H9 (cell line): ENCODE results near the gene MOSMO. TPM values are rescaled to one million over a fixed set of nuclear protein-coding genes. Genes with fewer than 3 reads are reported as not detected.
"Not testable (repeated sequence)": the region's sequence is repeated elsewhere in the genome, so short reads cannot be mapped to it uniquely, and the experiment has no call there.

Experiments
- DNase-seq: peaks from one replicate; pipeline ENCODE4 v3.0.0-alpha.2; 2017
- H2AFZ ChIP-seq: one replicate; pipeline ENCODE4 v1.6.1; 2013; ENCODE audit warnings: mild to moderate bottlenecking, low read length, control low read depth, moderate library complexity
- H2AK5ac ChIP-seq: 2 replicates; pipeline ENCODE4 v1.6.1; 2013; ENCODE audit warnings: low read length, control low read depth, mixed read lengths; ENCODE audit not compliant: insufficient read length
- H2BK120ac ChIP-seq: one replicate; pipeline ENCODE4 v1.6.1; 2013; ENCODE audit warnings: low read depth, mild to moderate bottlenecking, low read length, control low read depth, inconsistent platforms; ENCODE audit not compliant: poor library complexity, severe bottlenecking
- H2BK12ac ChIP-seq: 2 replicates; pipeline ENCODE4 v1.6.1; 2013; ENCODE audit warnings: low read length, control low read depth, mixed read lengths, low read depth; ENCODE audit not compliant: insufficient read length
- H2BK15ac ChIP-seq: 2 replicates; pipeline ENCODE4 v1.6.1; 2013; ENCODE audit warnings: low read depth, low read length, control low read depth
- H2BK20ac ChIP-seq: one replicate; pipeline ENCODE4 v1.6.1; 2013; ENCODE audit warnings: low read depth, mild to moderate bottlenecking, low read length, control low read depth, inconsistent platforms; ENCODE audit not compliant: poor library complexity, severe bottlenecking
- H2BK5ac ChIP-seq: 2 replicates; pipeline ENCODE4 v1.6.1; 2013; ENCODE audit warnings: low read length, control low read depth, mixed read lengths; ENCODE audit not compliant: insufficient read length
- H3K14ac ChIP-seq: 2 replicates; pipeline ENCODE4 v1.6.1; 2013; ENCODE audit warnings: low read length, control low read depth; ENCODE audit not compliant: insufficient read depth
- H3K18ac ChIP-seq: 2 replicates; pipeline ENCODE4 v1.6.1; 2013; ENCODE audit warnings: low read depth, mild to moderate bottlenecking, mixed read lengths, low read length, control low read depth; ENCODE audit not compliant: insufficient read length
- H3K23ac ChIP-seq: 2 replicates; pipeline ENCODE4 v1.6.1; 2013; ENCODE audit warnings: low read length, control low read depth, mixed read lengths, low read depth; ENCODE audit not compliant: insufficient read length
- H3K23me2 ChIP-seq: 2 replicates; pipeline ENCODE4 v1.6.1; 2013; ENCODE audit warnings: low read depth, mild to moderate bottlenecking, mixed read lengths, low read length, control low read depth; ENCODE audit not compliant: insufficient read length, poor library complexity, severe bottlenecking
- H3K27ac ChIP-seq: 2 replicates; pipeline ENCODE4 v1.5.1; 2013; ENCODE audit warnings: low read length, control low read depth, mixed read lengths, low read depth; ENCODE audit not compliant: insufficient read length
- H3K27me3 ChIP-seq: 2 replicates; pipeline ENCODE4 v1.6.1; 2013; ENCODE audit warnings: low read length, control low read depth, inconsistent platforms; ENCODE audit not compliant: insufficient read depth
- H3K4ac ChIP-seq: 2 replicates; pipeline ENCODE4 v1.6.1; 2013; ENCODE audit warnings: low read depth, mild to moderate bottlenecking, control low read depth, inconsistent platforms, low read length, moderate library complexity
- H3K4me1 ChIP-seq: 2 replicates; pipeline ENCODE4 v1.6.1; 2013; ENCODE audit warnings: low read length, control low read depth, inconsistent platforms; ENCODE audit not compliant: insufficient read depth
- H3K4me2 ChIP-seq: 2 replicates; pipeline ENCODE4 v1.6.1; 2013; ENCODE audit warnings: low read length, control low read depth, mixed read lengths; ENCODE audit not compliant: insufficient read length, insufficient read depth
- H3K56ac ChIP-seq: 2 replicates; pipeline ENCODE4 v1.6.1; 2013; ENCODE audit warnings: low read depth, mild to moderate bottlenecking, mixed read lengths, low read length, control low read depth; ENCODE audit not compliant: insufficient read length
- H3K79me1 ChIP-seq: 2 replicates; pipeline ENCODE4 v1.6.1; 2013; ENCODE audit warnings: low read depth, mild to moderate bottlenecking, moderate library complexity, low read length, control low read depth, inconsistent platforms; ENCODE audit not compliant: insufficient read depth, poor library complexity, severe bottlenecking
- H3K79me2 ChIP-seq: 2 replicates; pipeline ENCODE4 v1.6.1; 2013; ENCODE audit warnings: low read length, control low read depth, inconsistent platforms; ENCODE audit not compliant: insufficient read depth
- H3K9ac ChIP-seq: 2 replicates; pipeline ENCODE4 v1.6.1; 2013; ENCODE audit warnings: low read length, control low read depth, mixed read lengths; ENCODE audit not compliant: insufficient read length; ENCODE audit errors: extremely low read depth
- H3K9me3 ChIP-seq: one replicate; pipeline ENCODE4 v1.6.1; 2013; ENCODE audit warnings: low read depth, low read length, inconsistent platforms; ENCODE audit not compliant: control insufficient read depth
- H3T11ph ChIP-seq: one replicate; pipeline ENCODE4 v1.6.1; 2013; ENCODE audit warnings: mild to moderate bottlenecking, low read length, control low read depth, inconsistent platforms
- H4K20me1 ChIP-seq: one replicate; pipeline ENCODE4 v1.6.1; 2013; ENCODE audit not compliant: control insufficient read depth, insufficient read length, insufficient read depth
- H4K5ac ChIP-seq: 2 replicates; pipeline ENCODE4 v1.6.1; 2013; ENCODE audit warnings: low read depth, mild to moderate bottlenecking, mixed read lengths, low read length, control low read depth; ENCODE audit not compliant: insufficient read length
- H4K8ac ChIP-seq: replicated peaks from 2 replicates; pipeline ENCODE4 v1.6.1; 2013; ENCODE audit warnings: low read length, control low read depth, mixed read lengths, low read depth; ENCODE audit not compliant: insufficient read length
- H4K91ac ChIP-seq: 2 replicates; pipeline ENCODE4 v1.6.1; 2013; ENCODE audit warnings: low read depth, mild to moderate bottlenecking, moderate library complexity, mixed read lengths, low read length, control low read depth; ENCODE audit not compliant: insufficient read length
- H3K27ac Mint-ChIP-seq, 3 experiments: 2 replicates in 2 of 3; 3 replicates in 1 of 3; pipeline ENCODE4 v1.8.0; 2020 to 2021; ENCODE audit warnings: mixed read lengths in 3 of 3, mild to moderate bottlenecking in 1 of 3, moderate library complexity in 1 of 3
- H3K27me3 Mint-ChIP-seq: 2 replicates; pipeline ENCODE4 v1.8.0; 2021; ENCODE audit warnings: low read depth, mild to moderate bottlenecking, moderate library complexity, mixed read lengths
- H3K36me3 Mint-ChIP-seq, 3 experiments: 2 replicates in 2 of 3; 3 replicates in 1 of 3; pipeline ENCODE4 v1.8.0; 2020 to 2021; ENCODE audit warnings: low read depth in 3 of 3, mixed read lengths in 3 of 3; ENCODE audit not compliant: insufficient read depth in 1 of 3
- H3K4me1 Mint-ChIP-seq, 2 experiments: 2 replicates each; pipeline ENCODE4 v1.8.0; 2020; ENCODE audit warnings: mixed read lengths in 2 of 2
- H3K4me3 Mint-ChIP-seq, 2 experiments: 2 replicates in 1 of 2; 3 replicates in 1 of 2; pipeline ENCODE4 v1.8.0; 2020 to 2021; ENCODE audit warnings: mild to moderate bottlenecking in 2 of 2, mixed read lengths in 2 of 2, moderate library complexity in 1 of 2
- H3K9me3 Mint-ChIP-seq, 2 experiments: 2 replicates in 1 of 2; 3 replicates in 1 of 2; pipeline ENCODE4 v1.8.0; 2020; ENCODE audit warnings: mild to moderate bottlenecking in 2 of 2, mixed read lengths in 2 of 2, moderate library complexity in 1 of 2
- WGBS: extraction: QIAGEN DNeasy Blood & Tissue Kit; methylation state at CpG from one replicate; pipeline ENCODE4 v1.1.7; 2013; ENCODE audit warnings: missing lambda C conversion rate, low lambda C conversion rate, mixed read lengths; ENCODE audit not compliant: insufficient read length; ENCODE audit errors: extremely low coverage; 5-methylcytosine and 5-hydroxymethylcytosine counted together
- total RNA-seq: library from RNA; stranded (reverse); gene quantifications from 2 replicates; pipeline ENCODE4 v1.2.1, GENCODE V29; 2021
- TF ChIP-seq, protein P1 (sequence below): fragments of 200-600 bp; sonication (generic); conservative IDR thresholded peaks from 3 replicates; pipeline ENCODE4 v1.8.0; 2021; ENCODE audit warnings: antibody characterized with exemption, mild to moderate bottlenecking

The MOSMO gene
- total RNA-seq, 1 experiment from 2014 or later: 13.5 TPM

DNA sequence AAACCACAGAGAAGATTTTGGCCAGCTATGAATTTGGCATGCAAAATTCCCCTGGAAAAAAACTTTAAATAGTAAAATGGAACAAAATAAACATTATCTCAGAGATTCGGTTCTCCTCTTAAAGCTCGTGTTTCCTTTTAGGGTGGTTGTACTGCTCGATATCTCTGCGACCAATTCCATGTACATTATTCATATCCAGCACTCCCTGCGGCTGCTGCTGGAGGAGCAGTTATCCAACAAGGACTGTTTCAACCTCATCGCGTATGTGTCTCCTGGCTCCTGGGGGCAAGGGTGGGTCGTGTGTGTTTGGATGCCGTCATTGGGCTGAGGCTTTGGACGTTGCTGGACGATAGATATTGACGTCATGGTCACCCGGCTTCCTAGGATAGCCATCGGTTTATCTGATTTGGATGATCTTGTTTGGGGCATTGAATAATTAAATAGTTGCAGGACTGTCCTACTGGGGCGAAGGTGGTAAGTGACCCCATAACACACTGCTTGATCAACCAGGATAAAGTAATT is 118.2 kb downstream of the MOSMO start:
- Histone ChIP-seq H3K79me2 (no peaks in the 10 kb centered on the region), H3T11ph (no peak overlapping the region), H2BK5ac (no peak overlapping the region), H2BK120ac (no peak overlapping the region), H4K8ac (no peak overlapping the region), H4K20me1 (no peaks in the 10 kb centered on the region), H3K4me2 (no peak overlapping the region), H4K91ac (no peak overlapping the region), H3K14ac (no peak overlapping the region), H3K9me3 (no peaks in the 10 kb centered on the region), H3K27ac (no peak overlapping the region), H2BK12ac (no peak overlapping the region), H2AFZ (no peak overlapping the region), H3K4ac (no peak overlapping the region), H2BK15ac (no peak overlapping the region), H2AK5ac (no peak overlapping the region), H3K18ac (no peak overlapping the region), H2BK20ac (no peak overlapping the region), H3K27me3 (no peaks in the 10 kb centered on the region), H3K23ac (no peak overlapping the region), H3K4me1 (no peaks in the 10 kb centered on the region), H3K23me2 (no peaks in the 10 kb centered on the region), H4K5ac (no peak overlapping the region), H3K9ac (no peak overlapping the region), H3K56ac (no peak overlapping the region), H3K79me1 (no peaks in the 10 kb centered on the region)
- no peak for DNase-seq
- Mint-ChIP-seq H3K27ac (no peak overlapping the region), H3K4me1 (peaks cover 0 to 2% of the 10 kb centered on the region in 2 experiments; a peak in 1 of 4 replicates), H3K36me3 (no peaks in the 10 kb centered on the region), H3K4me3 (no peak overlapping the region), H3K9me3 (no peaks in the 10 kb centered on the region; a peak in 1 of 5 replicates), H3K27me3 (peaks cover 22% of the 10 kb centered on the region)
- TF ChIP-seq, protein P1, sequence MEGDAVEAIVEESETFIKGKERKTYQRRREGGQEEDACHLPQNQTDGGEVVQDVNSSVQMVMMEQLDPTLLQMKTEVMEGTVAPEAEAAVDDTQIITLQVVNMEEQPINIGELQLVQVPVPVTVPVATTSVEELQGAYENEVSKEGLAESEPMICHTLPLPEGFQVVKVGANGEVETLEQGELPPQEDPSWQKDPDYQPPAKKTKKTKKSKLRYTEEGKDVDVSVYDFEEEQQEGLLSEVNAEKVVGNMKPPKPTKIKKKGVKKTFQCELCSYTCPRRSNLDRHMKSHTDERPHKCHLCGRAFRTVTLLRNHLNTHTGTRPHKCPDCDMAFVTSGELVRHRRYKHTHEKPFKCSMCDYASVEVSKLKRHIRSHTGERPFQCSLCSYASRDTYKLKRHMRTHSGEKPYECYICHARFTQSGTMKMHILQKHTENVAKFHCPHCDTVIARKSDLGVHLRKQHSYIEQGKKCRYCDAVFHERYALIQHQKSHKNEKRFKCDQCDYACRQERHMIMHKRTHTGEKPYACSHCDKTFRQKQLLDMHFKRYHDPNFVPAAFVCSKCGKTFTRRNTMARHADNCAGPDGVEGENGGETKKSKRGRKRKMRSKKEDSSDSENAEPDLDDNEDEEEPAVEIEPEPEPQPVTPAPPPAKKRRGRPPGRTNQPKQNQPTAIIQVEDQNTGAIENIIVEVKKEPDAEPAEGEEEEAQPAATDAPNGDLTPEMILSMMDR: no peak
- WGBS: no CpG with 5 or more reads among the region's 15 CpGs

DNA sequence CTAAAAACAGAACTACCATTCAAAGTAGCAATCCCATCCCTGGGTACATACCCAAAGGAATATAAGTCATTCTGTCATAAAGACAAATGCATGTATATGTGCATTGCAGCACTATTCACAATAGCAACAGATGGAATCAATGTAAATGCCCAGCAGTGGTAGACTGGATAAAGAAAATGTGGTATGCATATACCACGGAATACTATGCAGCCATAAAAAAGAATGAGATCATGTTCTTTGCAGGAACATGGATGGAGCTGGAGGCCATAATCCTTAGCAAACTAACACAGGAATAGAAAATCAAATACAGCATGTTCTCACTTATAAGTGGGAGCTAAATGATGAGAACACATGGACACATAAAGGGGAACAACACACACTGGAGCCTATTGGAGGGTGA is 120.6 kb downstream of the MOSMO start:
- H3K4me1 Mint-ChIP-seq, H3K4ac ChIP-seq, H2BK20ac ChIP-seq, H2BK15ac ChIP-seq, H4K20me1 ChIP-seq, H3K23ac ChIP-seq, H3K9me3 Mint-ChIP-seq, H3K36me3 Mint-ChIP-seq, H3K27me3 ChIP-seq, H3K23me2 ChIP-seq, H3K27ac Mint-ChIP-seq, H3K79me2 ChIP-seq, H2BK12ac ChIP-seq, H3K4me2 ChIP-seq, H4K8ac ChIP-seq, H2AK5ac ChIP-seq, H2AFZ ChIP-seq, H2BK5ac ChIP-seq, H4K5ac ChIP-seq, H3K9ac ChIP-seq, H3K18ac ChIP-seq, H3K14ac ChIP-seq, DNase-seq, H3K27ac ChIP-seq, H3K4me3 Mint-ChIP-seq, H3K79me1 ChIP-seq, H3K56ac ChIP-seq, H2BK120ac ChIP-seq, H3K4me1 ChIP-seq, H3T11ph ChIP-seq, H3K9me3 ChIP-seq, H4K91ac ChIP-seq: not testable (repeated sequence)
- no CpG with 5 or more reads among the region's 1 CpG for WGBS
- H3K27me3 Mint-ChIP-seq: peaks cover 16% of the 10 kb centered on the region
